HCT116 (cell line): ENCODE measurements around the gene PAPOLB. TPM values are rescaled to one million over a fixed set of nuclear protein-coding genes. Genes with fewer than 3 reads are reported as not detected.

Experiments
- ATAC-seq: fragments of 200-7000 bp; cut with Tn5 transposase; 2 replicates; pipeline ENCODE4 v1.9.1; 2020; ENCODE audit warnings: mild to moderate bottlenecking, moderate library complexity
- BruUV-seq: library from RNA; stranded (reverse); fragments of 400-500 nt; replicated peaks from 2 replicates; lab custom pipeline; 2021; lab: Mats Ljungman, UMichigan
- CTCF ChIA-PET: fragments of 300-600 bp; sonication (Branson Sonifier 250); formaldehyde crosslinking; loops from one replicate; lab custom pipeline; 2021; ENCODE audit warnings: antibody characterized with exemption; lab: Charles Lee
- POLR2A ChIA-PET: fragments of 300-600, 350-600 bp; sonication (Branson Sonifier 250); formaldehyde crosslinking; loops from one replicate; lab custom pipeline; 2021; ENCODE audit warnings: antibody characterized with exemption; lab: Charles Lee
- RAD21 ChIA-PET, 2 experiments: fragments of 300-600 bp; sonication (Branson Sonifier 250); formaldehyde crosslinking; loops; one replicate each; lab custom pipeline; 2023; ENCODE audit warnings: low total read pairs in 2 of 2; ENCODE audit not compliant: uncharacterized antibody in 2 of 2, unreplicated experiment in 2 of 2, low non-redundant PET in 1 of 2; lab: Charles Lee
- DNase-seq: peaks from one replicate; pipeline ENCODE4 v3.0.0-alpha.2; 2010; ENCODE audit warnings: low read depth, low spot score
- H2AFZ ChIP-seq: fragments of 200-600 bp; shearing (Covaris generic), sonication (generic); 2 replicates; pipeline ENCODE4 v1.6.1; 2017; ENCODE audit warnings: low read depth, mixed run types, mixed read lengths, antibody characterized with exemption, low read length; ENCODE audit not compliant: poor library complexity, severe bottlenecking
- H3K27ac ChIP-seq: 2 replicates; pipeline ENCODE4 v1.5.1; 2012; ENCODE audit warnings: low read depth, low read length
- H3K27me3 ChIP-seq: fragments of 200-600 bp; sonication (generic); 2 replicates; pipeline ENCODE4 v1.6.1; 2016; ENCODE audit warnings: mixed run types, low read length, mixed read lengths; ENCODE audit not compliant: insufficient read depth
- H3K36me3 ChIP-seq, 2 experiments: fragments of 200-500 bp in 1 of 2; fragments of 200-600 bp in 1 of 2; sonication (Bioruptor generic) in 1 of 2; sonication (generic) in 1 of 2; 2 replicates each; pipeline versions ENCODE4 v1.5.1 to v1.6.1; 2014 to 2016; ENCODE audit warnings: low read length in 2 of 2, inconsistent platforms in 1 of 2, mixed read lengths in 1 of 2, mixed run types in 1 of 2; ENCODE audit not compliant: insufficient read depth in 2 of 2, control insufficient read depth in 1 of 2
- H3K4me1 ChIP-seq, 2 experiments: fragments of 200-600 bp in 1 of 2; sonication (generic) in 1 of 2; 2 replicates each; pipeline versions ENCODE4 v1.5.1 to v1.6.1; 2012 to 2017; ENCODE audit warnings: low read length in 2 of 2, inconsistent platforms in 1 of 2, mild to moderate bottlenecking in 1 of 2, mixed read lengths in 1 of 2, mixed run types in 1 of 2, moderate library complexity in 1 of 2; ENCODE audit not compliant: insufficient read depth in 2 of 2, control insufficient read depth in 1 of 2
- H3K4me2 ChIP-seq: fragments of 200-600 bp; sonication (generic); 2 replicates; pipeline ENCODE4 v1.6.1; 2017; ENCODE audit warnings: mixed run types, low read length, mixed read lengths
- H3K4me3 ChIP-seq, 2 experiments: fragments of 200-600 bp in 1 of 2; sonication (generic) in 1 of 2; replicated peaks in 1 of 2; 2 replicates each; pipeline ENCODE4 v1.5.1; 2011 to 2016; ENCODE audit warnings: low read length in 2 of 2, control low read depth in 1 of 2, low read depth in 1 of 2, mild to moderate bottlenecking in 1 of 2, mixed read lengths in 1 of 2, mixed run types in 1 of 2
- H3K79me2 ChIP-seq: fragments of 200-600 bp; sonication (generic); 2 replicates; pipeline ENCODE4 v1.6.1; 2017; ENCODE audit warnings: mild to moderate bottlenecking, mixed run types, low read length, moderate library complexity, mixed read lengths; ENCODE audit not compliant: insufficient read depth
- H3K9ac ChIP-seq: fragments of 200-600 bp; sonication (generic); 2 replicates; pipeline ENCODE4 v1.6.1; 2016; ENCODE audit warnings: low read length, mixed read lengths
- H3K9me2 ChIP-seq: fragments of 200-600 bp; sonication (generic), shearing (Covaris generic); 2 replicates; pipeline ENCODE4 v1.6.1; 2017; ENCODE audit warnings: mixed run types, mild to moderate bottlenecking, moderate library complexity; ENCODE audit not compliant: insufficient read depth
- H3K9me3 ChIP-seq, 2 experiments: fragments of 200-500 bp in 1 of 2; fragments of 200-600 bp in 1 of 2; sonication (Bioruptor generic) in 1 of 2; sonication (generic) in 1 of 2; 2 replicates each; pipeline ENCODE4 v1.6.1; 2014 to 2017; ENCODE audit warnings: low read length in 2 of 2, mixed read lengths in 2 of 2, inconsistent platforms in 1 of 2, low read depth in 1 of 2, mild to moderate bottlenecking in 1 of 2, mixed run types in 1 of 2, moderate library complexity in 1 of 2; ENCODE audit not compliant: control insufficient read depth in 1 of 2, insufficient read depth in 1 of 2
- H4K20me1 ChIP-seq: fragments of 200-600 bp; sonication (generic), shearing (Covaris generic); 2 replicates; pipeline ENCODE4 v1.6.1; 2017; ENCODE audit warnings: mixed run types, mild to moderate bottlenecking, moderate library complexity; ENCODE audit not compliant: insufficient read depth
- CBX3 ChIP-seq: IDR thresholded peaks from 2 replicates; pipeline ENCODE4 v1.6.1; 2012; ENCODE audit warnings: low read depth
- EGR1 ChIP-seq: IDR thresholded peaks from 2 replicates; pipeline ENCODE4 v1.6.1; 2012; ENCODE audit warnings: low read depth
- EZH2phosphoT487 ChIP-seq: fragments of 200-600 bp; IDR thresholded peaks from 2 replicates; pipeline ENCODE4 v1.6.1; 2018; ENCODE audit warnings: antibody characterized with exemption, borderline replicate concordance
- SP1 ChIP-seq: IDR thresholded peaks from 2 replicates; pipeline ENCODE4 v1.6.1; 2012; ENCODE audit warnings: low read depth
- TCF7L2 ChIP-seq: IDR thresholded peaks from 2 replicates; pipeline ENCODE4 v1.7.0; 2011; ENCODE audit warnings: borderline replicate concordance, inconsistent platforms; ENCODE audit not compliant: insufficient read depth, insufficient read length; ENCODE audit errors: extremely low read depth
- YY1 ChIP-seq: IDR thresholded peaks from 2 replicates; pipeline ENCODE4 v1.6.1; 2011; ENCODE audit warnings: low read length, low read depth, moderate library complexity, mild to moderate bottlenecking; ENCODE audit not compliant: insufficient replicate concordance; ENCODE audit errors: extremely low read depth
- intact Hi-C: fragments of 100-400 bp; cut with micrococcal nuclease; formaldehyde crosslinking; loops from 2 replicates; pipeline ENCODE4 v1.10.0; 2022
- total RNA-seq: library from RNA; stranded (reverse); gene quantifications from one replicate; pipeline ENCODE4 v1.2.1, GENCODE V29; 2021; ENCODE audit not compliant: unreplicated experiment
- TF ChIP-seq, protein P1 (sequence below): IDR thresholded peaks from 2 replicates; pipeline ENCODE4 v1.6.1; 2011; ENCODE audit warnings: mild to moderate bottlenecking, low read length, moderate library complexity; ENCODE audit not compliant: insufficient replicate concordance; ENCODE audit errors: extremely low read depth

Gene PAPOLB
- total RNA-seq, 1 experiment from 2014 or later = 0.20 TPM

- TF ChIP-seq EZH2phosphoT487 (no peak), YY1 (no peak), TCF7L2 (no peak), CBX3 (no peak)
- no peak for DNase-seq
- no peak overlapping the region for H2AFZ ChIP-seq
- H3K36me3 ChIP-seq = no peaks in the 10 kb centered on the region
- no peak for ATAC-seq
- no peak overlapping the region for H3K4me3 ChIP-seq
- BruUV-seq = no TSS peak
- no peaks in the 10 kb centered on the region for H4K20me1 ChIP-seq
- no peak overlapping the region for H3K4me2 ChIP-seq
- no peaks in the 10 kb centered on the region for H3K79me2 ChIP-seq
- no peaks in the 10 kb centered on the region for H3K27me3 ChIP-seq
- ChIA-PET CTCF (no interaction called here), RAD21 (no interaction called here), POLR2A (no interaction called here)
- H3K27ac ChIP-seq = no peak overlapping the region
- intact Hi-C loops = no loop called here
- no peaks in the 10 kb centered on the region for H3K9me2 ChIP-seq
- H3K9ac ChIP-seq = no peak overlapping the region
- no peaks in the 10 kb centered on the region for H3K9me3 ChIP-seq
- no peaks in the 10 kb centered on the region for H3K4me1 ChIP-seq
Observed at GRCh38 chr7:4820967-4821471, 40.8 kb downstream of the PAPOLB start.

DNA sequence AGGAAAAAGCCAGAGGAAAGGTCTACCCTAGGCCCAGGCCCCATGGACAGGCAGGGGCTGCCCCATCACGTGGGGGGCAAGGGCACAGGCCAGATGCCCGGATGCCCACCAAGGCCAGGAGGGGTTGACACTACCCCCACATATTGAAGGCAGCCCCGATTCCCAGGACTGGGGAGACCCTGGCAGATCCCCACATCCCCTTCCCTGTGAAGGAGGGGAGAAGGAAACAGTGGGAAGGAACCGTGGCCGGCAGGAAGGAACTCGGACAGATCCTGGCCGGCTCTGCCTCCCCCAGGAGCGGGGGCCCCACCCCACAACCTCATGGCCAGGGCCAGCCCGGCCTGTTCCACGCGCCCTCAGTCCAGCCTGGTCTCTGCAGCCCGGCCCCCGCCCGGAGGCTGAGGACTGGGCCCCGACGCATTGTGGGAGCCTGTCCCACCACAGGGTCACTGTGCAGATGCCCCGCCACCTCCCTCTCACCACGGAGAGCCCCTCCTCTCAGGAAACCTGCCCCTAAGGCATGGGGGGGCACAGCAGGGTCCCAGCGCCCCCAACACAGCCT is 41.3 kb downstream of the PAPOLB start:
- intact Hi-C loops = no loop called here
- H3K79me2 ChIP-seq = no peaks in the 10 kb centered on the region
- CTCF ChIA-PET = no interaction called here
- no peaks in the 10 kb centered on the region for H3K9me2 ChIP-seq
- no peaks in the 10 kb centered on the region for H3K9me3 ChIP-seq
- DNase-seq (no peak), ATAC-seq (no peak)
- H3K4me2 ChIP-seq = no peak overlapping the region
- RAD21 ChIA-PET = no interaction called here
- no peaks in the 10 kb centered on the region for H3K27me3 ChIP-seq
- no TSS peak for BruUV-seq
- no peak overlapping the region for H2AFZ ChIP-seq
- TF ChIP-seq, protein P1, sequence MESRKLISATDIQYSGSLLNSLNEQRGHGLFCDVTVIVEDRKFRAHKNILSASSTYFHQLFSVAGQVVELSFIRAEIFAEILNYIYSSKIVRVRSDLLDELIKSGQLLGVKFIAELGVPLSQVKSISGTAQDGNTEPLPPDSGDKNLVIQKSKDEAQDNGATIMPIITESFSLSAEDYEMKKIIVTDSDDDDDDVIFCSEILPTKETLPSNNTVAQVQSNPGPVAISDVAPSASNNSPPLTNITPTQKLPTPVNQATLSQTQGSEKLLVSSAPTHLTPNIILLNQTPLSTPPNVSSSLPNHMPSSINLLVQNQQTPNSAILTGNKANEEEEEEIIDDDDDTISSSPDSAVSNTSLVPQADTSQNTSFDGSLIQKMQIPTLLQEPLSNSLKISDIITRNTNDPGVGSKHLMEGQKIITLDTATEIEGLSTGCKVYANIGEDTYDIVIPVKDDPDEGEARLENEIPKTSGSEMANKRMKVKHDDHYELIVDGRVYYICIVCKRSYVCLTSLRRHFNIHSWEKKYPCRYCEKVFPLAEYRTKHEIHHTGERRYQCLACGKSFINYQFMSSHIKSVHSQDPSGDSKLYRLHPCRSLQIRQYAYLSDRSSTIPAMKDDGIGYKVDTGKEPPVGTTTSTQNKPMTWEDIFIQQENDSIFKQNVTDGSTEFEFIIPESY = no peak
- TF ChIP-seq EGR1 (no peak), SP1 (no peak)
- H3K4me3 ChIP-seq = no peak overlapping the region
- H3K9ac ChIP-seq = no peak overlapping the region
- POLR2A ChIA-PET = no interaction called here
- H4K20me1 ChIP-seq = no peaks in the 10 kb centered on the region
- H3K4me1 ChIP-seq = no peaks in the 10 kb centered on the region
- no peak overlapping the region for H3K27ac ChIP-seq
- no peaks in the 10 kb centered on the region for H3K36me3 ChIP-seq
